Measurements from ENCODE around the gene RIN3.

GRCh38 chr14:92719890-92720323, 206.3 kb downstream of the RIN3 start:
- peak; percentile 2 to 72 (median 40) for TF ChIP-seq EP300 (IDR thresholded peaks at IDR 0.05)
- TF ChIP-seq CTCF (IDR thresholded peaks at IDR 0.05): no peak
- TF ChIP-seq POLR2A (IDR thresholded peaks at IDR 0.05): no peak
